Measurements from ENCODE around the gene HSPB1. TPM values are rescaled to one million over a fixed set of nuclear protein-coding genes. Genes with fewer than 3 reads are reported as not detected.
A peak's percentile ranks its signal among the peaks of the same experiment; 100 is the strongest.

HSPB1 gene
- total and polyA plus RNA-seq, 4 experiments from 2014 or later: 41.9 to 111 (median 46.4) TPM

- H3K4me1 ChIP-seq (ENCODE audit: insufficient read depth, low read length): peaks cover 59% of the 10 kb centered on the region
- Mint-ChIP-seq H3K27ac (peak overlapping the region in 2 of 7 donors; percentile 54 to 70), H3K36me3 (peaks cover 33 to 54% of the 10 kb centered on the region in 2 donors), H3K4me3 (peak overlapping the region in 3 of 8 donors; percentile 28 to 53 (median 45)), H3K9me3 (peaks cover 0 to 2% (median 0%) of the 10 kb centered on the region in 8 donors), H3K4me1 (peaks cover 48 to 78% (median 64%) of the 10 kb centered on the region in 4 donors), H3K27me3 (no peaks in the 10 kb centered on the region)
- POLR2A ChIA-PET (ENCODE audit: partially characterized antibody): interaction anchor here (0.6 to 1.6 kb wide), 2 partner anchors 9 to 43 kb away, joined by 3 to 5 read pairs; partner anchors contain the start of gene YWHAG
- H3K9me3 ChIP-seq (ENCODE audit: control insufficient read depth in 1 of 2, low read length in 2 of 2): no peaks in the 10 kb centered on the region
- peaks cover 27% of the 10 kb centered on the region for H3K36me3 ChIP-seq (ENCODE audit: insufficient read depth, low read length)
- CTCF ChIA-PET (ENCODE audit: partially characterized antibody): interaction anchor here (1.4 to 4.3 kb wide), 3 partner anchors 10 to 171 kb away, joined by 3 to 15 read pairs (median 6); partner anchors contain the start of gene YWHAG
- no peak overlapping the region for H3K27ac ChIP-seq (ENCODE audit: low read depth, low read length)
- DNase-seq: no peak
- H3K4me3 ChIP-seq (ENCODE audit: low read length in 2 of 2): no peak overlapping the region
- intact Hi-C loops (cut with micrococcal nuclease): no loop called here
- no peaks in the 10 kb centered on the region for H3K27me3 ChIP-seq (ENCODE audit: insufficient read depth, low read length)
These were observed 46.9 kb downstream of the HSPB1 start for GRCh38 chr7:76349313-76349885.

DNA sequence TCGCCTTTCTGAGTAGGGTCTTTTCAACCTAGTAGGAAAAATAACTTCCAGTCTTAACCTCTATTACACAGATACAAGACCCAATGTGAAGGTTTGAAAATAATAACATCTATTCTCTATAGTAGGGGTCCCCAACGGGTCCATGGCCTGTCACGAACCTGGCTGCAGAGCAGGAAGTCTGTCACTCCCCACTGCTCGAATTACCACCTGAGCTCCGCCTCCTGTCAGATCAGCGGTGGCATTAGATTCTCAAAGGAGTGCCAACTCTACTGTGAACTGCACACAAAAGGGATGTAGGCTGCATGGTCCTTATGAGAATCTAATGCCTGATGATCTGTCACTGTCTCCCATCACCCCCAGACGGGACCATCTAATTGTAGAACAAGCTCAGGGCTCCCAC is 48.9 kb downstream of the HSPB1 start:
- Mint-ChIP-seq H3K27me3 (no peaks in the 10 kb centered on the region), H3K4me1 (peaks cover 51 to 84% (median 67%) of the 10 kb centered on the region in 4 donors), H3K27ac (peak overlapping the region in 6 of 7 donors; percentile 4 to 58 (median 40)), H3K9me3 (peaks cover 0 to 2% (median 0%) of the 10 kb centered on the region in 8 donors), H3K4me3 (peak overlapping the region in 4 of 8 donors; percentile 10 to 37 (median 32)), H3K36me3 (peaks cover 38 to 57% of the 10 kb centered on the region in 2 donors)
- Histone ChIP-seq H3K9me3 (ENCODE audit: control insufficient read depth in 1 of 2, low read length in 2 of 2) (no peaks in the 10 kb centered on the region), H3K4me1 (ENCODE audit: insufficient read depth, low read length) (peaks cover 74% of the 10 kb centered on the region), H3K27me3 (ENCODE audit: insufficient read depth, low read length) (no peaks in the 10 kb centered on the region), H3K36me3 (ENCODE audit: insufficient read depth, low read length) (peaks cover 16% of the 10 kb centered on the region), H3K27ac (ENCODE audit: low read depth, low read length) (no peak overlapping the region), H3K4me3 (ENCODE audit: low read length in 2 of 2) (no peak overlapping the region)
- ChIA-PET CTCF (ENCODE audit: partially characterized antibody) (interaction anchor here (0.9 to 4.3 kb wide), 4 partner anchors 8 to 60 kb away, joined by 3 to 15 read pairs (median 6); partner anchors contain the start of gene YWHAG), POLR2A (ENCODE audit: partially characterized antibody) (interaction anchor here (0.9 kb wide), 1 partner anchor 34 kb away, joined by 3 read pairs; no protein-coding TSS in a partner anchor)
- intact Hi-C loops (cut with micrococcal nuclease): no loop called here
- DNase-seq: no peak

DNA sequence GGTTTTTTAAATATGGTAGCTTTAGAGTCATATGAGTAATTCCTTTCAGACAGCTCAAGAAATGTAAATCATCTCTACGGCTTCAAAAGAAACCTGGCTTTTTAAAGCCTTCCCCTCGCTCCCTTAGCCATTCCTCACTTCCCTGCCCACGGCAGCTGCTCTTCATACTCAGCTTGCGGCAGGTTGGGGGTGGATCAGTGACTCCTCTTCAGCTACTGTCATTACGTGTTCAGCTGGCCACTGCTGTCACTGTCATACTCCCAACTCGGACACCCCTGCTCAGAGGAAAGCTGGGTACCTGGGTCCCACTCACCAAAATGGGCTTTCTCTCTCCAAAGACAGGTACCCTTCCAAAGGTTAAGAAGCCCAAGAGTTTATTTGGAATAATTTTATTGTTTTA is 49.7 kb downstream of the HSPB1 start:
- H3K36me3 Mint-ChIP-seq: peaks cover 31 to 49% of the 10 kb centered on the region in 2 donors
- Histone ChIP-seq H3K27ac (ENCODE audit: low read depth, low read length) (no peak overlapping the region), H3K4me1 (ENCODE audit: insufficient read depth, low read length) (peaks cover 74% of the 10 kb centered on the region), H3K27me3 (ENCODE audit: insufficient read depth, low read length) (no peaks in the 10 kb centered on the region), H3K36me3 (ENCODE audit: insufficient read depth, low read length) (peaks cover 9% of the 10 kb centered on the region), H3K4me3 (ENCODE audit: low read length in 2 of 2) (no peak overlapping the region), H3K9me3 (ENCODE audit: control insufficient read depth in 1 of 2, low read length in 2 of 2) (no peaks in the 10 kb centered on the region)
- peaks cover 0 to 2% (median 0%) of the 10 kb centered on the region in 8 donors for H3K9me3 Mint-ChIP-seq
- ChIA-PET POLR2A (ENCODE audit: partially characterized antibody) (interaction anchor here (0.9 to 1.0 kb wide), 2 partner anchors 35 to 474 kb away, joined by 3 read pairs; no protein-coding TSS in a partner anchor), CTCF (ENCODE audit: partially characterized antibody) (interaction anchor here (0.9 to 4.3 kb wide), 3 partner anchors 28 to 60 kb away, joined by 3 to 15 read pairs (median 6); no protein-coding TSS in a partner anchor)
- H3K27me3 Mint-ChIP-seq: no peaks in the 10 kb centered on the region
- H3K4me1 Mint-ChIP-seq: peaks cover 48 to 82% (median 65%) of the 10 kb centered on the region in 4 donors
- peak overlapping the region in 2 of 7 donors; percentile 48 to 51 for H3K27ac Mint-ChIP-seq
- DNase-seq: no peak
- intact Hi-C loops (cut with micrococcal nuclease): no loop called here
- H3K4me3 Mint-ChIP-seq: peak overlapping the region in 4 of 8 donors; percentile 10 to 53 (median 34)

GRCh38 chr7:76353744-76354143 is 51.3 kb downstream of the HSPB1 start:
- no peak overlapping the region for H3K4me3 ChIP-seq (ENCODE audit: low read length in 2 of 2)
- intact Hi-C loops (cut with micrococcal nuclease): no loop called here

More at GRCh38 chr7:76353744-76354143, 51.3 kb downstream of the HSPB1 start:
- Mint-ChIP-seq H3K4me1 (peaks cover 45 to 81% (median 64%) of the 10 kb centered on the region in 4 donors), H3K9me3 (peaks cover 0 to 2% (median 0%) of the 10 kb centered on the region in 8 donors), H3K27me3 (no peaks in the 10 kb centered on the region), H3K36me3 (peaks cover 26 to 47% of the 10 kb centered on the region in 2 donors), H3K27ac (peak overlapping the region in 1 of 7 donors; percentile 48), H3K4me3 (no peak overlapping the region)
- POLR2A ChIA-PET (ENCODE audit: partially characterized antibody): no interaction called here
- Histone ChIP-seq H3K36me3 (ENCODE audit: insufficient read depth, low read length) (peaks cover 9% of the 10 kb centered on the region), H3K27ac (ENCODE audit: low read depth, low read length) (no peak overlapping the region), H3K27me3 (ENCODE audit: insufficient read depth, low read length) (no peaks in the 10 kb centered on the region), H3K9me3 (ENCODE audit: control insufficient read depth in 1 of 2, low read length in 2 of 2) (no peaks in the 10 kb centered on the region), H3K4me1 (ENCODE audit: insufficient read depth, low read length) (peaks cover 71% of the 10 kb centered on the region)
- CTCF ChIA-PET (ENCODE audit: partially characterized antibody): interaction anchor here (0.8 kb wide), 1 partner anchor 37 kb away, joined by 4 read pairs; no protein-coding TSS in a partner anchor
- no peak for DNase-seq

Other genes starting within 250 kb of the HSPB1 start
- not detected for gene SRRM3, start 100.8 kb upstream of the HSPB1 start, total RNA-seq
- not detected for gene SRRM3, start 100.8 kb upstream of the HSPB1 start, polyA plus RNA-seq
- 10 to 100 TPM; 51.6 to 54.3 TPM for gene YWHAG, start 56.3 kb downstream of the HSPB1 start, total RNA-seq
- gene YWHAG, start 56.3 kb downstream of the HSPB1 start, polyA plus RNA-seq: 1 to 10 TPM in 1 of 2 donors, under 1 TPM in 1; 0.94 to 2.4 TPM
- not detected for gene SSC4D, start 107.0 kb downstream of the HSPB1 start, total RNA-seq
- gene SSC4D, start 107.0 kb downstream of the HSPB1 start, polyA plus RNA-seq: under 1 TPM in 1 of 2 donors, not detected in 1; 0.31 TPM
- 1 to 10 TPM; 2.8 to 6.1 TPM for gene ZP3, start 122.3 kb downstream of the HSPB1 start, total RNA-seq
- gene ZP3, start 122.3 kb downstream of the HSPB1 start, polyA plus RNA-seq: 1 to 10 TPM; 1.9 to 4.1 TPM
- gene DTX2, start 159.0 kb downstream of the HSPB1 start, total RNA-seq: 10 to 100 TPM; 44.6 to 47.6 TPM
- 10 to 100 TPM in 1 of 2 donors, 1 to 10 TPM in 1; 4.7 to 16.2 TPM for gene DTX2, start 159.0 kb downstream of the HSPB1 start, polyA plus RNA-seq
- 1 to 10 TPM; 2.7 to 3.3 TPM for gene UPK3B, start 207.9 kb downstream of the HSPB1 start, total RNA-seq
- gene UPK3B, start 207.9 kb downstream of the HSPB1 start, polyA plus RNA-seq: not detected
- gene SPDYE16, start 240.6 kb downstream of the HSPB1 start, total RNA-seq: 1 to 10 TPM in 1 of 2 experiments, under 1 TPM in 1; 0.73 to 1.1 TPM
- under 1 TPM in 1 of 2 donors, not detected in 1; 0.21 TPM for gene SPDYE16, start 240.6 kb downstream of the HSPB1 start, polyA plus RNA-seq

Measured in CD4-positive, alpha-beta memory T cell (primary cell).